ENCODE results near the gene ZNF407. TPM values are rescaled to one million over a fixed set of nuclear protein-coding genes. Genes with fewer than 3 reads are reported as not detected.

Gene ZNF407
- polyA plus RNA-seq, 1 experiment: 2.8 TPM

GRCh38 chr18:74902147-74902455 is 304.4 kb downstream of the ZNF407 start:
- Histone ChIP-seq H3K36me3 (ENCODE audit: control insufficient read depth, insufficient read depth, low read length) (no peaks in the 10 kb centered on the region), H3K27me3 (ENCODE audit: control insufficient read depth, insufficient read depth, low read length) (no peaks in the 10 kb centered on the region), H3K4me3 (ENCODE audit: low read depth, low read length) (no peak overlapping the region)
- ChIA-PET CTCF (interaction anchor here (0.7 to 1.8 kb wide), 4 partner anchors 18 to 172 kb away, joined by 3 to 6 read pairs (median 3); no protein-coding TSS in a partner anchor), POLR2A (no interaction called here)
- TF ChIP-seq CTCF (IDR thresholded peaks at IDR 0.05; ENCODE audit: insufficient read depth, low read depth, low read length): no peak
- no peak for DNase-seq (ENCODE audit: low read depth)

DNA sequence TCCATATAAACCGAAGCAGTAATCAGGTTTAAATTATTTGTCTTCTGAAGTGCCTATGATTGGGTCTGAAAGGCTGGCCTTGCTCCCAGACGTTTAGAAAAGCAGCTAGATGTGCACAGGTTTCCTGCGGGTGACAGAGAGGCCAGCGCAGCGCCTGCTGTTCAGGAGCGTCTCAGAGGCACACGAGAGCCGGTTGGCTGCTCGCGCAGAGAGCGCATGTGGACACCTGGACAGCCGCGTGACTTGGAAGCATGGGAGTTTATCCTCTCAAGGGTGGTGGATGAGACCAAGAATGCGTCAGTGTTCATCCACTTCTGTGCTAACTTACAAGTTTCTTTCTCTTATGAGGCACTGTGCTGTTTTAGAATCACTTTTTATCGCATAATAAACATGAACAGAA is 307.6 kb downstream of the ZNF407 start:
- no peak for TF ChIP-seq CTCF (IDR thresholded peaks at IDR 0.05; ENCODE audit: insufficient read depth, low read depth, low read length)
- no peak for DNase-seq (ENCODE audit: low read depth)
- H3K4me3 ChIP-seq (ENCODE audit: low read depth, low read length): no peak overlapping the region
- H3K36me3 ChIP-seq (ENCODE audit: control insufficient read depth, insufficient read depth, low read length): no peaks in the 10 kb centered on the region
- CTCF ChIA-PET: no interaction called here
- POLR2A ChIA-PET: no interaction called here
- no peaks in the 10 kb centered on the region for H3K27me3 ChIP-seq (ENCODE audit: control insufficient read depth, insufficient read depth, low read length)

DNA sequence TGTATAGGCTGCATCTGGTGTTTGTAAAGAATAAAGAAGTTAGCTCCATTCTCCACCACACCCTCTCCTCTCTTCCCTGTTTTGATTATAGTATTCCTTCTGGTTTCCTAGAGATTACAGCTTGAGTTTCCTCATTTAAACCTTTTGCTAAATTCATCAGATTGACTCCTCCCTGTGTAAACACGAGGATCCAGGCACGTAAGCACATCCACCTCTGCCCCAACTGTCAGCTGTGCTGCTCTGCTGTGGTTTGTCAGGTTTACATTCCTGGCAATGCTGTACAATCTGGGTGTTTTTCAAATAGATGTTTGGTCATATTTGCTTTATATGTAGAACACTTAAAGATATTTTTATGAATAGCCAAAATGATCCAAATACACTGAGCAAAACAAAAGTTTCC is 308.5 kb downstream of the ZNF407 start:
- CTCF ChIA-PET: no interaction called here
- TF ChIP-seq CTCF (IDR thresholded peaks at IDR 0.05; ENCODE audit: insufficient read depth, low read depth, low read length): no peak
- DNase-seq (ENCODE audit: low read depth): no peak

GRCh38 chr18:74914052-74914591 is 316.5 kb downstream of the ZNF407 start:
- TF ChIP-seq CTCF (IDR thresholded peaks at IDR 0.05; ENCODE audit: insufficient read depth, low read depth, low read length): no peak
- Histone ChIP-seq H3K27me3 (ENCODE audit: control insufficient read depth, insufficient read depth, low read length) (no peaks in the 10 kb centered on the region), H3K36me3 (ENCODE audit: control insufficient read depth, insufficient read depth, low read length) (no peaks in the 10 kb centered on the region), H3K4me3 (ENCODE audit: low read depth, low read length) (no peak overlapping the region)
- ChIA-PET CTCF (no interaction called here), POLR2A (no interaction called here)
- no peak for DNase-seq (ENCODE audit: low read depth)

More for the DNA sequence above, 308.5 kb downstream of the ZNF407 start:
- Histone ChIP-seq H3K4me3 (ENCODE audit: low read depth, low read length) (no peak overlapping the region), H3K36me3 (ENCODE audit: control insufficient read depth, insufficient read depth, low read length) (no peaks in the 10 kb centered on the region), H3K27me3 (ENCODE audit: control insufficient read depth, insufficient read depth, low read length) (no peaks in the 10 kb centered on the region)
- POLR2A ChIA-PET: no interaction called here

DNA sequence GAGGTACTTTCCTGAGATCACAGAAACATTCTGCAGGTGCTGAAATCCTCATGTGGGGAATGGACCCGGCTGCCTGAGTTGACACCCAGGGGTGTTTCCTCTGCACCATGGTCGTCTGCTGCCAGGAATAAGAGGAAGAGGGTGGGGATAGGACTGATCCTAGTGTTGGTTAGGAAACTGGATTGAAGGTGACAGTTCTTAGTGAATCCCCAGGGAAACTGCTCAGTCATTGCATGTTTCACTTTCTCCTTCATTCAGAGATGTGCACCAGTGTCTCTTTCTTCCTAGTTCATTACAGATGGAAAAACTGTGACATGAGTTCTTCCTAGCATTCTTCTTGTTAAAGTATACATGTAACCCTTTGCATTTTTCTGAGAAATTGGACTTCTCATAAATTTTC is 317.0 kb downstream of the ZNF407 start:
- H3K36me3 ChIP-seq (ENCODE audit: control insufficient read depth, insufficient read depth, low read length): no peaks in the 10 kb centered on the region
- H3K27me3 ChIP-seq (ENCODE audit: control insufficient read depth, insufficient read depth, low read length): no peaks in the 10 kb centered on the region
- no peak overlapping the region for H3K4me3 ChIP-seq (ENCODE audit: low read depth, low read length)
- no peak for DNase-seq (ENCODE audit: low read depth)
- ChIA-PET CTCF (no interaction called here), POLR2A (no interaction called here)
- no peak for TF ChIP-seq CTCF (IDR thresholded peaks at IDR 0.05; ENCODE audit: insufficient read depth, low read depth, low read length)
